Progenitor cell of endocrine pancreas (in vitro differentiated cells): ENCODE data around the gene SCYGR4. TPM values are rescaled to one million over a fixed set of nuclear protein-coding genes. Genes with fewer than 3 reads are reported as not detected.

Source experiments
- DNase-seq: peaks from one replicate; pipeline ENCODE4 v3.0.0; 2021; ENCODE audit warnings: low spot score; ENCODE audit not compliant: unreplicated experiment
- H3K27ac Mint-ChIP-seq: 2 replicates; pipeline ENCODE4 v1.8.0; 2021; ENCODE audit warnings: mild to moderate bottlenecking, moderate library complexity, mixed read lengths
- H3K27me3 Mint-ChIP-seq: 2 replicates; pipeline ENCODE4 v1.8.0; 2021; ENCODE audit warnings: mixed read lengths
- H3K36me3 Mint-ChIP-seq: 2 replicates; pipeline ENCODE4 v1.8.0; 2022; ENCODE audit warnings: mixed read lengths; ENCODE audit not compliant: insufficient read depth
- H3K4me1 Mint-ChIP-seq: 2 replicates; pipeline ENCODE4 v1.8.0; 2021; ENCODE audit warnings: low read depth, mixed read lengths
- H3K4me3 Mint-ChIP-seq: 2 replicates; pipeline ENCODE4 v1.8.0; 2021; ENCODE audit warnings: low read depth, mild to moderate bottlenecking, moderate library complexity, mixed read lengths
- H3K9me3 Mint-ChIP-seq: 2 replicates; pipeline ENCODE4 v1.8.0; 2021; ENCODE audit warnings: low read depth, mixed read lengths
- total RNA-seq: library from RNA; stranded (reverse); gene quantifications from 2 replicates; pipeline ENCODE4 v1.2.1, GENCODE V29; 2021
- TF ChIP-seq, protein P1 (sequence below): fragments of 200-600 bp; sonication (generic); IDR thresholded peaks from one replicate; pipeline ENCODE4 v1.5.0; 2021; ENCODE audit warnings: antibody characterized with exemption, mild to moderate bottlenecking; ENCODE audit not compliant: unreplicated experiment

The SCYGR4 gene
- total RNA-seq, 1 donor from 2014 or later = not detected

DNA sequence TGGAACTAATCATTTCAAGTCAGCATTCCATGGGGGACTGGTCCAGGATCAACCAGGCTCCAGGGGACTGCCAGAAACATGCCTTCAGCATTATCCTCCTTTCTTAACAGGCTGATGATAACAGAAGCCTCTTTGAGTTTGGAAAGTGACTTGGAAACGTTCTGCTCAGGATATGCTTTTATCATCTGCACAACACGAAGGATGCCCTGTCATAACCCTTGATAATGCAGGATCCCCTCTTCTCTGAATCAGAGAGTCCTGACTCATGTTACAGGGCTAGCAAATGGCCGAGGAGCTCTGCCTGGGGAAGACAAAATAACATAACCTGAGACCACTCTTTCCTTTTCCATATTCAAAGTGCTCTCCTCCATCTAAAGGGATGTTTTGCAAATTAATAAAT, 9.4 kb upstream of the SCYGR4 start:
- Mint-ChIP-seq H3K36me3 (no peaks in the 10 kb centered on the region), H3K4me1 (no peaks in the 10 kb centered on the region), H3K27me3 (peaks cover 3% of the 10 kb centered on the region), H3K9me3 (no peaks in the 10 kb centered on the region), H3K4me3 (no peak overlapping the region), H3K27ac (no peak overlapping the region)
- DNase-seq = no peak
- TF ChIP-seq, protein P1, sequence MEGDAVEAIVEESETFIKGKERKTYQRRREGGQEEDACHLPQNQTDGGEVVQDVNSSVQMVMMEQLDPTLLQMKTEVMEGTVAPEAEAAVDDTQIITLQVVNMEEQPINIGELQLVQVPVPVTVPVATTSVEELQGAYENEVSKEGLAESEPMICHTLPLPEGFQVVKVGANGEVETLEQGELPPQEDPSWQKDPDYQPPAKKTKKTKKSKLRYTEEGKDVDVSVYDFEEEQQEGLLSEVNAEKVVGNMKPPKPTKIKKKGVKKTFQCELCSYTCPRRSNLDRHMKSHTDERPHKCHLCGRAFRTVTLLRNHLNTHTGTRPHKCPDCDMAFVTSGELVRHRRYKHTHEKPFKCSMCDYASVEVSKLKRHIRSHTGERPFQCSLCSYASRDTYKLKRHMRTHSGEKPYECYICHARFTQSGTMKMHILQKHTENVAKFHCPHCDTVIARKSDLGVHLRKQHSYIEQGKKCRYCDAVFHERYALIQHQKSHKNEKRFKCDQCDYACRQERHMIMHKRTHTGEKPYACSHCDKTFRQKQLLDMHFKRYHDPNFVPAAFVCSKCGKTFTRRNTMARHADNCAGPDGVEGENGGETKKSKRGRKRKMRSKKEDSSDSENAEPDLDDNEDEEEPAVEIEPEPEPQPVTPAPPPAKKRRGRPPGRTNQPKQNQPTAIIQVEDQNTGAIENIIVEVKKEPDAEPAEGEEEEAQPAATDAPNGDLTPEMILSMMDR = no peak

DNA sequence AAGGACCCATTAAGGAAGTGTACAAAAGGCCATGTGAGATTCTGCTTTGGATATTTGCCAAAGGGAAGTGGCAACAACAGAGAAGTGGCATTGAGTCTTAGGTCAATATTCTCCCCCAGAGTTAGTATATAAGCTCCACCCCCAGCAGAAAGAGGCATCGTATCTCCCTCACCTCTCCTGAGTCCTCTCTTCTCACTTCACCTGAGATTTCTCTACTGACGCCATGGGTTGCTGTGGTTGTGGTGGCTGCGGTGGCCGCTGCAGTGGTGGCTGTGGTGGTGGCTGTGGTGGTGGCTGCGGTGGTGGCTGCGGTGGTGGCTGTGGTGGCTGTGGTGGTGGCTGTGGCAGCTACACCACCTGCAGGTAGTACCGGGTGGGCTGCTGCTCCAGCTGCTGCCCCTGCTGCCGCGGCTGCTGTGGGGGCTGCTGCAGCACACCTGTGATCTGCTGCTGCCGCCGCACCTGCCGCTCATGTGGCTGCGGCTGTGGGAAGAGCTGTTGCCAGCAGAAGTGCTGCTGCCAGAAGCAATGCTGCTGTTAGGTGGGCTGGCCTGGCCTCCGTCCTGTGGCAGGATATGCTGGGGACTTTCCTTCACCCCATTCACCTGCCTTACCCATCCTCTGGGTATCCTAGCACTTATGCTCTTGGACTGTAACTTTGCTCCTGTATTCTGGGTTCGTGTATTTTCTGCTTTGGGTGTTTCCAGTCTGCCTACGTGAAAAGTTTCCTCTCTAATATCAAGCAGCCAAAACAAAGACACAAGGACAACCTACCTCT, 8.5 kb upstream of the SCYGR4 start:
- Mint-ChIP-seq H3K27me3 (peaks cover 3% of the 10 kb centered on the region), H3K9me3 (no peaks in the 10 kb centered on the region), H3K27ac (no peak overlapping the region), H3K4me1 (no peaks in the 10 kb centered on the region), H3K4me3 (no peak overlapping the region), H3K36me3 (no peaks in the 10 kb centered on the region)
- TF ChIP-seq, protein P1 = no peak
- no peak for DNase-seq

DNA sequence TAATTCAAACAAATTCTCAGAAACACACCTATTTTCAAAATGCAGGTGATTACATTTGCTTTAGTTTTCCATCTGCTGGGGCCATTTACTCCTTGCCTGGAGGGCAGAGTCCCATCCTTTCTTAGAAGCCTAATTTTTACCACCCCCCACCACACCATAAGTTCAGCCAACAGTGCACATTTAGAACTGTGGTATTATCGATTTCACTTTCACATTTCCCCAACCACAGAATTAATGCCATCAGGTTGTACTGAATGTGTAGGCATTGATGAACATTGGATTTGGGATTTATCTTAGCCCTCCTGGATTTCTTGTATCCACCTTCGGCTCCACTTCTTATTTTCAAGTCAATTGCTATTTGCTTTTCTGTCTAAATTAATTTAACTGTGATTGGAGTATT, 7.2 kb upstream of the SCYGR4 start:
- no peaks in the 10 kb centered on the region for H3K4me1 Mint-ChIP-seq
- no peaks in the 10 kb centered on the region for H3K36me3 Mint-ChIP-seq
- H3K9me3 Mint-ChIP-seq = no peaks in the 10 kb centered on the region
- TF ChIP-seq, protein P1 = no peak
- H3K4me3 Mint-ChIP-seq = no peak overlapping the region
- H3K27me3 Mint-ChIP-seq = peaks cover 3% of the 10 kb centered on the region
- no peak overlapping the region for H3K27ac Mint-ChIP-seq
- DNase-seq = no peak

DNA sequence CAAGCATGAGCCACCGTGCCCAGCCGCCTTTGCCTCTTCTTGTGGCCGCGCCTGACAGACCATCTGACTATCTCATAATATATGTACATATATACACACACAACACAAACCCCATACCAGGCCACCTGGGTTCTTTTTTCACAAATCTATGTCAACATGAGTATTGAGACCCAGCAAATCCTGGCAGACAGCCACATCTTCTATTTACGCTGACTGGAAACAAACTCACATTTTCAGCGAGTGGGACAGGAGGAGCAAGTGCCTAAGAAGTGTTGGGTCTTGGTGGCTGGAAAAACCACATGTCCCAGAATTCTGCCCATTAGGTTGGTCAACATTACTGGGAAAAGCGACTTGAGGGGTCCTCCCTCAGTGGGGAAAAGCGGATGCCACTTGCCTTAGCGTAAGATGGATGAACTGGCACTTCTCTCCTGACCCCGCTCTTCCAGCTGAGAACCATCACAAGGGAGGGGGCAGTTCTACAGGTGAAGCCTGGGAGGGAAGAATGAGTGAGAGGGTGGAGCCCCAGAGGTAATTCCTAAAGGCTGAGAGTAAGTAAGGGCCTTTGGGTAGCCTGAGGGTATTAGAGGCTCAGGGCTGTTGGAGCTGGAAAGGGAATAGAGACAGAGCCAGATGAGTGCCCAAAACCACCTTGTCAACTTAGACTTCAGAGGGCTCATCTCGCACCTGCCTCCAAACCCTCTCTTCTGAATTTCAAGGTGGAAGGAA, 4.6 kb upstream of the SCYGR4 start:
- H3K4me3 Mint-ChIP-seq = no peak overlapping the region
- H3K27me3 Mint-ChIP-seq = peaks cover 14% of the 10 kb centered on the region
- TF ChIP-seq, protein P1 = no peak
- no peak overlapping the region for H3K27ac Mint-ChIP-seq
- no peaks in the 10 kb centered on the region for H3K9me3 Mint-ChIP-seq
- no peaks in the 10 kb centered on the region for H3K36me3 Mint-ChIP-seq
- no peaks in the 10 kb centered on the region for H3K4me1 Mint-ChIP-seq
- no peak for DNase-seq

DNA sequence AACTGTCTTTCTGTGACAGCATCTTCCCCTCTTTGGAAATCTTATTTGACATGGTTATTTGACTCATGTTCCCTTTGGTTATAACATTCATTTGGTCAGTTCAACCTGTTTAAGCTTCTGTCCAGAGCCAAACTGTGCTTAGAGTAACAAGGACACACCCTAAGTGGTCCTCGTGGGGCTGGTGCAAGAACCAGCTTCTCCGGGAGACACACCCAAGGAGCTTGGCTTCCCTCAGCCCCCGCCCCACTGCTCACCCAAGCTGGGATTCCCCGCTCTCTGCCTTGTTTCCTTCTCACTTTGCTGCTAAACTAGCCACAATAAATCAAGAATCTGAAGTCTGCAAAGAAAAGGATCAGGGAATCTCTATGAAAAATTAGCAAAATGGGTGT, 4.0 kb upstream of the SCYGR4 start:
- no peak overlapping the region for H3K27ac Mint-ChIP-seq
- TF ChIP-seq, protein P1 = no peak
- H3K4me1 Mint-ChIP-seq = no peaks in the 10 kb centered on the region
- H3K36me3 Mint-ChIP-seq = no peaks in the 10 kb centered on the region
- H3K27me3 Mint-ChIP-seq = peaks cover 18% of the 10 kb centered on the region
- DNase-seq = no peak
- H3K9me3 Mint-ChIP-seq = no peaks in the 10 kb centered on the region
- no peak overlapping the region for H3K4me3 Mint-ChIP-seq
